Right lobe of liver (tissue), 4 donors: ENCODE data around the gene LAMC2.

Source experiments
- POLR2A ChIP-seq: fragments of 450-650 bp; IDR thresholded peaks from one replicate; pipeline ENCODE4 v1.6.1; 2017; ENCODE audit warnings: antibody characterized with exemption, mild to moderate bottlenecking
- TF ChIP-seq, protein P1 (sequence below), 4 donors: fragments of 200-600 bp in 3 of 4; fragments of 450-650 bp in 1 of 4; IDR thresholded peaks; one replicate each; pipeline versions ENCODE4 v1.5.1 to v1.8.0; 2016 to 2022; ENCODE audit warnings: antibody characterized with exemption in 4 of 4, mild to moderate bottlenecking in 2 of 4
- donor health status: DM: no; HTN: no; CAD: no.
- donor health status: DM: no; HTN: no; CAD: no.
- donor health status: DM: no; HTN: yes; CAD: no.

DNA sequence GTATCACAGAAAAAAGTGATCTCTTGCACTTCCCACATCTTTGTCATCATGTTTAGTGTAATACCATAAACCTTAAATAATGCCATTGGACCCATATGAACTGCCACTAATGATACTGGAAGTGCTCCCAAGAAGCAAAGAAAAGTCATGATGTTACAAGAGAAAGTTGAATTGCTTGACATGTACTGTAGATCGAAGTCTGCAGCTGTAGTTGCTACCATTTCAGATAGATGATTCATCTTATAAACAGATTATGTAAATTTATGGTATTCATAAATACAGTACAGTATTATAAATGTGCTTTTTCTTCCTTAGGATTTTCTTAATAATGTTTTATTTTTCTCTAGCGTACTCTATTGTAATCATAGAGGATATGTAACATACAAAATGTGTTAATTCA is 30.1 kb upstream of the LAMC2 start:
- TF ChIP-seq, protein P1, sequence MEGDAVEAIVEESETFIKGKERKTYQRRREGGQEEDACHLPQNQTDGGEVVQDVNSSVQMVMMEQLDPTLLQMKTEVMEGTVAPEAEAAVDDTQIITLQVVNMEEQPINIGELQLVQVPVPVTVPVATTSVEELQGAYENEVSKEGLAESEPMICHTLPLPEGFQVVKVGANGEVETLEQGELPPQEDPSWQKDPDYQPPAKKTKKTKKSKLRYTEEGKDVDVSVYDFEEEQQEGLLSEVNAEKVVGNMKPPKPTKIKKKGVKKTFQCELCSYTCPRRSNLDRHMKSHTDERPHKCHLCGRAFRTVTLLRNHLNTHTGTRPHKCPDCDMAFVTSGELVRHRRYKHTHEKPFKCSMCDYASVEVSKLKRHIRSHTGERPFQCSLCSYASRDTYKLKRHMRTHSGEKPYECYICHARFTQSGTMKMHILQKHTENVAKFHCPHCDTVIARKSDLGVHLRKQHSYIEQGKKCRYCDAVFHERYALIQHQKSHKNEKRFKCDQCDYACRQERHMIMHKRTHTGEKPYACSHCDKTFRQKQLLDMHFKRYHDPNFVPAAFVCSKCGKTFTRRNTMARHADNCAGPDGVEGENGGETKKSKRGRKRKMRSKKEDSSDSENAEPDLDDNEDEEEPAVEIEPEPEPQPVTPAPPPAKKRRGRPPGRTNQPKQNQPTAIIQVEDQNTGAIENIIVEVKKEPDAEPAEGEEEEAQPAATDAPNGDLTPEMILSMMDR (IDR thresholded peaks at IDR 0.05) = no peak
- TF ChIP-seq POLR2A = no peak
